HG02798 (cell line): Measurements from ENCODE around the gene NAE1.
"Not testable (repeated sequence)": the region's sequence is repeated elsewhere in the genome, so short reads cannot be mapped to it uniquely, and the experiment has no call there.

Source experiments
- ATAC-seq: cut with Tn5 transposase; IDR thresholded peaks from one replicate; pipeline ENCODE4 v1.9.1; 2021; ENCODE audit warnings: mild to moderate bottlenecking; ENCODE audit not compliant: unreplicated experiment, poor library complexity

The NAE1 gene

DNA sequence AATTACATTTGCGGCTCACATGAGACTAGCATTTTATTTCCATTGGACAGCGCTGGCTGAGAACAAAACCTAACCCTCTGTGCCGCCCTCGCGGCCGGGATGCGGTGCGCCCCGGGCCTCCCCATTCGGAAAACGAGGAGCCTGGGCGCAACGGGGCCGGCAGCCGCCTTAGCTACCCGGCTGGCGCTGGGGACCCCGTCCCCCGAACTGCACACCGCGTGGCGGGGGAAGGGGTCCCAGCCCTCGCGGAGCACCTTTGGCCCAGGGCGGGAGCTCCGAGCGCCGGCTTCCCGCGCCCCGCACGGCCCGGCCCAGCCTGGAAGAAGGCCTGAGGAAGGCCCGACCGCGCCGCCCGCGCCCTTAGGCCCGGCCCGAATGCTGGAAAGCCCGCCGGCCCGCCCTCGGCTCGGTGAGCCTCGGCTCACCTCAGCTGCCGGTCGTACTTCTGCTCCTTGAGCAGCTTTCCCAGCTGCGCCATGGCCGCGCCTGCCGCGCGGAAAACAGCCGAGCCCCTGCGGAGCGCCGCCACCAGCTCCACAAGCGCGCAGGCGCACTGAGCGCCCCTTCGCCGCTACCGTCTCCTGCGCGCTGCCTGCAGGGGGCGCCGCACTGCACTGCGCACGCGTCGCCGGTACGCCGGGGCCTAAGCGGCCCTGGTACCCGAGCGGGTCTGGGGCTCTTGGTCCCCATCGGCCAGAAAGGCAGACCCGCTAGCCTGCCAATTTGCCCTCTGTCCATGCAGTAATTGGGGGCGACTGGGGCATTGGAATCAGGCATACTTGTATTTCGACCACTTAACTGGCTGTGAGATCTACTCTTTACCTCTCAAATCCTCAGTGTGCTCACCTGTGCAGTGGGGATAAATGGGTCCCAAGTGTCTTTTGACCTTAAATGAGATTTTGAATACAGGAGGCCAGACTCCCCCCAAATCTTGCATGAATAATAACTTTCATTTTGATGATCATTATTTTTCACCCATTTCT lies at the start of gene NAE1:
NAE1 (minus strand) TSS at position 555 of the 983 bp plus-strand sequence; CDS start at position 478, 77 bp downstream.
- peak; percentile 95 for ATAC-seq

DNA sequence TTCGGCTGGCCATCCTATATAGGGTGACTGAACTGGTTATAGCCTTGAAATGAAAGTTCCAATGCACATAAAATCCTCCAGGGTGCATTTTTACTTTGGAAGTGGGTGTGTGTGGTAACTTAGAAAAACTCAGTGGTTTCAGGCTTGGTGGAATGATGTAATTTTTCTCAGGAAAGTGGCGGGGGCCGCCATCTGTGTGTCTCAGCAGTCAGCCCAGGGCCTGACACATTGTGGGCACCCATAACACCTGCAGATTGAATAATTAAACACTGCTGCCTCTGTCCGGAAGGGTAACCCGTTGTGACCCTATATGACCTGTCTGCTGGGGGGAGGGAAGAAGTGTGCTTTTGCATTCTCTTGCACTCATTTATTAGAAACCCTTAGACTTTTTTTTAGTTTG lies 47.3 kb upstream of the NAE1 start:
- ATAC-seq, result peak; percentile 16

DNA sequence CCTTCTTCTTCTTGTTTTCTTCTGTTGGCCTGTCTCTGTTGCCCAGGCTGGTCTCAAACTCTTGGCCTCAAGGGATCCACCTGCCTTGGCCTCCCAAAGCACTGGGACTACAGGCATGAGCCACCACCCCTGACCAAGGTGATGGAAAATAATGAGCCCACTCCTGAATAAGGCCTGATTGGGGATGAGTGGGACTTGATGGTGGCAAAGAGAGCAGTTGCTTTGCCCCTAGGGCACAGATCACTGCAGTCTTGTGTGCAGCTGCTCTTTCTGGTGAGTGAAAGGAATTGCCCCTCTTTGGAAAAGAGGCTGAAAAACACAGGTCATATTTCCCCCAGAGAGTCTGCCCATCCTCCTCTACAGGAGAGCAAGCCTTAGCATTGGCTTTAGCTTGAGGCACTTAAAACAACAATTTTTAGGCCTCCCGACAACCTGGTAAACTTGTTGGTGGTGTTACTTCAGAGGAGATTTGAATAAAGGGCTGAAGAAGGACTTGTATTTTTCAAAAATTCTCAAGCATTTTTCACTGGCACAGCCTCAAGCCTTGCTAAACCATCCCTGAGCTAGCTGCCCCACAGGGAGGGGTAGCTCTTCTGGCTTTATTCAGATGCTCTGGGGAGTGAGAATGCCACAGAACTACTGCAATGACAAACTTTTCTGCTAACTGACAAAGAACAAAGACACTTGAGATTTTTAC lies 43.5 kb upstream of the NAE1 start:
- ATAC-seq, result no peak

DNA sequence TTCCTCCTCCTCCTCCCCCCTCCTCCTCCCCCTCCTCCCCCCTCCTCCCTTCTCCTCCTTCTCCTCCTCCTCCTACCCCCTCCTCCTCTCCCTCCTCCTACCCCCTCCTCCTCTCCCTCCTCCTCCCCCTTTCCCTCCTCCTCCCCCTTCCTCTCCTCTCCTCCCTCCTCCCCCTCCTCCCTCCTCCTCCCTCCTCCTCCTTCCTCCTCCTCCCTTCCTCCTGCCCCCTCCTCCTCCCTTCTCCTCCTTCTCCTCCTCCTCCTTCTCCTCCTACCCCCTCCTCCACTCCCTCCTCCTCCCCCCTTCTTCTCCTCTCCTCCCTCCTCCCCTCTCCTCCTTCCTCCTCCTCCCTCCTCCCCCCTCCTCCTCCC lies 42.9 kb upstream of the NAE1 start:
- ATAC-seq, result no peak

DNA sequence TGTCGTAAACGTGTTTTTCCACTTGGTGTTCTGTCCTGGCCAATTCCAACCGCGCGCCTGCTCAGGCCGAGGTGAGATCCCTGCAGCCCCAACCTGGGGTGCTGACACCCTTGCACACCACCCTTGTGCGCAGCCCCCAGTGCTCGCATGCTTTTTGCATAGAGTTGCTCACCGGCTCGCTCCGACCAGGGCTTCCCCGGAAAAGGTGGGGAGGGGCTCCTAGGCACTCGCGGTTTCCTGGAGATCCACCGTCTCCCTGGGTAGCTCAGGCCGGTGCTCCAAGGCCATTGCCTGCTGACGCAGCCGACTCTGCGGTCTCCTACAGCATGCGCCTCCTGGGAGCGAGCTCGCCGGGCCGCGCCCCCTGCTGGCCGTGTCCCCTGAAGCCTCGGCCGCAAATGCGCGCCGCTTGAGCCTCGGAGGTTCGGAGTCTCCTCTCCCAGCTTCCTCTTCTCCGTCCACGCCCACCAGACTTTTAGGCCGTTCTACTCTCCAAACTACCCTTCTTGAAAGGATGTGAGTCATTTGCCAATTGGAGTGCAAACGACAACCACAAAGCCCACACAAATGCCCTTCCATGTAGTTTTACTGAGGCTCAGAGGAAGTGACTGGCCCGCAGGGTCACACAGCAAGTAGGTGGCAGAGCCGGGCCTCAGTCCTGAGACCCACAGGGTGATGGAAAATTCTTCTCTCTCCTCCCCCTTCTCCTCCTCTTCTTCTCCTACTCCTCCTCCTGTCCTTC lies 42.3 kb upstream of the NAE1 start:
- ATAC-seq, result peak; percentile 88

DNA sequence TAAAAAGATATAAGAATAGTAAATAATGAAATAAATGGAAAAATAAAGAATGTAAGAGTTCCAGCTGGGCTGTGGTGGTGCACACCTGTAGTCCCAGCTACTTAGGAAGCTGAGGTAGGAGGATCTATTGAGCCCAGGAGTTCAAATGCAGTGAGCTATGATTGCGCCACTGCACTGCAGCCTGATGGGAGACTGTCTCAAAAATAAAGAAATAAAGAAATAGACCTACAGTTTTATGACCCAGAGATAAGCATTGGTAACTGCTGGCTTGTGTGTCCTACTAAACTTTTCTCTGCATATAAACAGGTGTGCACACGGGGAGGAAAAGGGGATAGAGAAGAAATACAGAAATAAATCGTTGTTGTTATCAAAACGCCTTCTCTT lies 41.8 kb upstream of the NAE1 start:
- no peak for ATAC-seq

DNA sequence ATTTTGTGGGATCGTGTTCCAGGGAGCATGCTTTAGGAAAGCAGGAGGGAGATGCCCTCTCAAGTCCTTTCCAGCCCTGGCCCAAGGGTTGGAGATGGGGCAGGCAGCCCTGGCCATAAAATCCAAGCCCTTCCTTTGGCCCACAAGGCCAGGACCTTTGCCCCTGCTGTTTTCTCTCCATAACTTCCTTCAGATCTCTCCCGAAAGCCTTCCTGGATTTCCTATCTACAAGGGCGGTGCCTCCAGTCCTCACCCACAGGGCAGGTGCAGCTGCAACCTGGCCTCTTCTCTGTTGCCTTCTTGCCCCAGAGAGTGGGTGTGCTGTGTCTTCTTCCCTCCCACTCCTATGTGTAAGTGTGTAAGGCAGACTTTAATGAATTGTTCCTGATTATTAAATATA lies 41.1 kb upstream of the NAE1 start:
- no peak for ATAC-seq

DNA sequence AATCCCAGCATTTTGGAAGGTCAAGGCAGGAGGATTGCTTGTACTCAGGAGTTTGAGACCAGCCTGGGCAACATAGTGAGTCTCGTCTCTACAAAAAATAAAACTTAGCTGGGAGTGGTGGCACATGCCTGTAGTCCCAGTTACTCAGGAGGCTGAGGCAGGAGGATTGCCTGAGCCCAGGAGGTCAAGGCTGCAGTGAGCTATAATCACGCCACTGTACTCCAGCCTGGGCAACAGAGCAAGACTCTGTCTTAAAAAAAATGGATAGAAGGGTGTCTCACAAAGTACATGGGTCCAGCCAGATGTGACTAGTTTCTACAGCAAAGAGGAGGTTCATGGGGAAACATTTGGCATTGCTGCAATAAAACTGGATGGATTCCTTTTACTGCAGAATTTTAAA lies 40.6 kb upstream of the NAE1 start:
- not testable (repeated sequence) for ATAC-seq

DNA sequence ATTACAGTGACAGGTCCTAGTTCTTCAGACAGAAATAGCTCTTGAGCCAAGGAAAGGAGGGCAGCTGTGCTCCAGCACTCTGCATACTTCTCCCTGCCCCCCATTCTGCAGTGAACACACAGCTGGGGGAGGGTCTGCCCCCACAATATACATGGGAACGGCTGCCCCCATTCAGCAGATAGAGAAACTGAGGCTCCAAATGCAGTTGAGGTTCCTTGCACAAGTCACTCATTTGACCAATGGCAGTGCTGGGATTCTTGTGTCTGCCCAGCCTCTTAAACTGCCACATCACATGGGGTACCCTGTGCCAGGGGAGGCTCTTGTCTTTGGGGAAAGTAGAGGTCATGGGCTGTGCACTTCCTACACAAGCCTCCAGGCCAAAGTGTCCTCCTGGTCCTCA lies 38.6 kb upstream of the NAE1 start:
- ATAC-seq, result no peak

DNA sequence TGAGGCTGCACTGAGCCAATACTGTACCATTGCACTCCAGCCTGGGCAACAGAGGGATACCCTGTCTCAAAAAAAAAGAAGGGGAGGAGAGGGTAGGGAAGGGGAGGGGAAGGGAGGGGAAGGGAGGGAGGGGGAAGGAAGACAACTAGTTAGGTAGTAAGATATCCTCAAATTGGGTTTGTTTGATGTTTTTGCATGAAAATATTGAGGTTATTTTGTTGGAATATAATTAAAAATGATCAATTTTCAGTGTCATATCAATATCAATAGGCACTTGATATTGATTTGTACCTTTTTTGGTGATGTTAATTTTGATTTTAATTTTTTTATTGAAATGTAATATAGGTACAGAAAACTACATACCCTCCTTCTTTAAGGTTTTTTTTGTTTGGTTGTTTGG lies 32.9 kb upstream of the NAE1 start:
- ATAC-seq, result no peak

DNA sequence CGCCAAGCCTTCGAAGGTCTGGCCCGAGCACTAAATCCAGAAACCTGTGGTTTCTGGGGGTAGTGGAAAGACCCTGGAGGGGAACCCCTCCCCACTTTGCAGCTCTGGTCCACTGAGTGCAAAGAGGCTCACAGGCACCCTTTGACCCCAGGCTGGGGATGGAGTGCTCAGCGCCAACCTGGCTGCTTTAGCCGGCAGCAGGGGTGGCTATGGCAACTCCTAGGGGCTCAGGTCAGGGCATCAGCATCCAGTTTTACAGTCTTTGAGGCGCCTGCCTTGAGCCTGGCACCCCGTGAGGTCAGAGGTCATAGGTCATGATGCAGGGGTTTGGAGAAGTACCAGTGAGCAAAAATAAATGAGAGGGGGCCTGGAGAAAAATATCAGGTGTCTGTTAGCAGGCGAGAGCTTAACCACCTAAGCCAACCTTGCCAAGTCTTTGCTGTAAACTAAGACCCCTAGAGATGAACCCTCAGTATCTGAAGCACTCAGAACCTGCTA lies 31.3 kb upstream of the NAE1 start:
- ATAC-seq, result no peak

DNA sequence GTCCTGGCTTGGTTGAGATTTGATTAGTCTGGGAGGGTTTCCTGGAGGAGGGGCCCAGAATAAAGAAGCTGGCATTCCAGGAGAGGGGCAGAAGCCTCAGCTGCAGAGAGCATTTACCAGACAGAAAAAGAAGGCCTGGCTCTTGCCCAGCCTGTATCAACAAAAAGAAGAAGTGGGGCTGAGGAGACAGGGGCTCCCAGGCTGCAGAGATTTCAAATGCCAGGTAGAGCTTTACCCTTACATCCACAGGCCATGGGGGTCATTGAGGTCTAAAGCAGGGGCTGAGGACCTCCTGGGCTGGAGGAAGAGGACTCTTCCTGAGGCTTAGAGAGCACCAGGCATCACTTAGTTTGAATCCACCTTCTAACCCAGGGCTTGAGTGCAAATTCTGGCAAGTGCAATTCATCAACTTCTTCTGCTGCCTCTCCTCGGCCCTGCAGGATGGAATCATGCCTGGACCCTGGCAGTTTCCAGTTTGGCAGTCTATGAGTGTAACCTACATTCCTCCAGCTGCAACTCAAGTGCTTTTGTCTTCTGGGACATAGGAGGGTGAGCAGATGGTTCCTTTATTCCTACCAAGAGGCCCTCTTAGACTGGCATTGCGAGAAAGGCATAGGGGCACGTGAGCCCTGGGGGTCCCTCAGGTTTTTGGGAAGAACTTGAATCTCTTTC lies 28.8 kb upstream of the NAE1 start:
- no peak for ATAC-seq

DNA sequence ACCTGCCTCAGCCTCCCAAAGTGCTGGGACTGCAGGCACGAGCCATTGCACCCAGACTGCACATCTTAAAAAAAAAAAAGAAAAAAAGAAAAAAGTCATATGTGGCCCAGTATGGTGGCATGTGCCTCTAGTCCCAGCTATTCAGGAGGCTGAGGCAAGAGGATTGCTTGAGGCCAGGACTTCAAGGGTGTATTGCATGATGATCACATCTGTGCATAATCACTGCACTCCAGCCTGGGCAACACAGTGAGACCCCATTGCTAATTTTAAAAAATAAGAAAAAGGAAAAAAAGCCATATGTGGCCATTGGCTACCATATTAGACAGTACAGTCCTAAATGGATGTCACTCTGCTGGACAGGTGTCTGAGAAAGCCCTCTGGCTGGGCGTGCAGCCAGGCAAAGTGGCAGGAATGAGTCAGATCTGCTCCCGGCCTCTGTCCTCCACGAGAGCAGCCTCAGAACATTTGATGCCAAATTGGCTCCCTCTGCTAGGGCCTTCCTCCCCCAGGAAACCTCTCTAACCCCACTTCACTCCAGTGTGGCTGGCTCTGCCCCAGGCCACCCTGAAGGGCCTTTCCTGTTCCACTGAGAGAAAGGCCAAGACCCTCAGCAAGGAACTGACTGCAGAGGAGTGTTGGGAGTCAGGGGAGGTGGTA lies 28.1 kb upstream of the NAE1 start:
- ATAC-seq, result no peak

DNA sequence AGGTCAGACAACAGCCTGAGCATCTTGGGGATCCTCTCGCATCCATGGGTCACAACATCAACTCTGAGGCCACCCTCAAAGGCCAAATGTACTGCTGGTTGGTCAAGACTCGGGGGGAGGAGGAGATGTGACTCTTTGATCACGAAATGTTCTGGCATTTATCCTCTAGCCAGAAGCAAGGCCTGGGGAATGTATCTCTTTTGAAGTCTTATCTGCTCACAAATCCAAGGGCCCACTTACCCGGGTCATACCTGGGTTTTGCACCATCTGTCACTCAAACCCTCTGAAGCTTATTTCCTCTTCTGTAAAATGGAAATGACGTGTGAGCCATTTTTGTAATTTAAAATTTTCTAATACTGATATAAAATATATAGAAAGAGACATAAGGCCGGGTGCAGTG lies 26.7 kb upstream of the NAE1 start:
- no peak for ATAC-seq

DNA sequence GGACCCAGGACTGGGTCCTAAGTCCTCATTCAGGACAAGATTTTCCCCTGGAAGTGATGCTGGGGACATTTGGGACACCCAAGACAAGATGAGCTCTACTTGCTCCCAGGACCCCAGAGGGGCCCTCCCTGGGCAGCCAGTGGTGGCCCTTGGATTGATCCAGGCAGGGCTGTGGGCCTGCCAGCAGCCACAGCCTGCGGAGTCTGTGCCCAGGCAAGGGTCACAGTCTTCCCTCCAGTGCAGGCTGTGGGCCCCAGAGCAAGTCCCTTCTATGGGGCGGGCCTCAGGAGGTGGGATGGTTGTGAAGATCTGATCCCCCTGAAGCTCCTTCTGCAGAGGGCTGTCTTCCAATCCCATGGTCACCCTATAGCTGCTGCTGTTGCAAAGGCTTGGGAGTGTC lies 26.0 kb upstream of the NAE1 start:
- ATAC-seq, result no peak

DNA sequence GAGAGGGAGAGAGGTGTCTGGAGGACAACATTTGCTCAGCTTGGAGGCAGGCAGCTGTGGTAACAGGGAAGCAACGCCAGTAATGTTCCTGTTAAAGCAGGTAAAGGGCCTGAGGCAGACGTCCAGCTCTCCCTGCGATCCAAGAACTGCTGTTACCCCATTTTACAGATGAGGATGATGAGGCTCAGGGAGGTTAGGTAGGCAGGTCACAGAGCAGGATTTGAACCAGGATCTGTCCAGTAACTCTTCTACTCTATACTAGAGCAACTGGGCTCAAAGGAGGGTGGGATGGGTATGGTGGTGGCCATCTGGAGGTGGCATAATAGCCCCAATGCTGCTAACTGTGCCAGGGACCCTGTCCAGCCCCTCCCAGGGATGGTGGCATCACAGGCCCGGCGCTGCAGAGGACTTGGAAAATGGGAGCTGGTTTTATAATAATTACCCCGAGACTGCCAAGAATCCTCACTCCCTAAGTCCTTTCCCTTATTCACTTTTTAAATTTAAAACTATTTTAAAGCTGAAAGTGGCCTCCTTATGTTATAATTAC lies 25.5 kb upstream of the NAE1 start:
- ATAC-seq, result no peak

DNA sequence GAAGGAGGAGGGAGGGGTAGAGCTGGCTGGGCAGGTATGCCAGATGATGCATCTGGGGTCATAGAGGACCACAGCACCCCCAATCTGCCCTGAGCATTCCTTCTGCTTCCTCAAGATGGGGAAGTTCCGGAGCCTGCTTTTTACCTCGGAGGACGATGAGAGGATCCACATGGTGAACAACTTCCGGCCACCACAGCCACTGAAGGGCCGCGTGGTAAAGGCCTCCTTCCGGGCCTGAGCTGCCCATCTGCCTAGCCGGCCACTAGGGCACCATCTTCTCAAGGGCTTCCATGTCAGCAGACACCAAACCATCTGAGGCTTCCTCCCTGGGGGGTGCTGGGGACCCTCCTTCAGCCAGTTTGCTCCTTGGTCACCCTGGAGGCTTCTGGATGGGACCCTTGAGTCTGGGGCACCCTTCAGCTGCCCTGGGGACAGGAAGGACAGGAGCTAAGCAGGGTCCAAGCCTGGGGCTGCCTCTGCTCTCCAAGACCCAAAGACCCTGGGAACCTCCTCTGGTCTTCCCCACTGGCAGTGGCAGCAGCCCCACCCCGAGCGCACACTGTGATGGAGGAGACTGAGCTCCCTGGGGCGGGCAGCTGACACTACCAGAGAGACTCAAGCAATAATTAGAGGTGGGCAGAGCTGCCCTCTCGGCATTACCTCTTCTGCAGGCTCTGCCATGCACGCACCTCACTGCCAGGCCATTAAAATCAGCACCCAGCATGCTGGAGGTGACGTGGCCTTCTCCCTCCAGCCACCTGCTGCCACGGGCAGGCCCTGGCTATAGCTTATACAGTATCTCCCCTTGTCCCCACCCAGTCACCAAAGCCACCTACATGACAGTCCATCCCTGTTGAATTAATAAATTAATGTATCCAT lies 22.7 kb upstream of the NAE1 start:
- ATAC-seq, result no peak

DNA sequence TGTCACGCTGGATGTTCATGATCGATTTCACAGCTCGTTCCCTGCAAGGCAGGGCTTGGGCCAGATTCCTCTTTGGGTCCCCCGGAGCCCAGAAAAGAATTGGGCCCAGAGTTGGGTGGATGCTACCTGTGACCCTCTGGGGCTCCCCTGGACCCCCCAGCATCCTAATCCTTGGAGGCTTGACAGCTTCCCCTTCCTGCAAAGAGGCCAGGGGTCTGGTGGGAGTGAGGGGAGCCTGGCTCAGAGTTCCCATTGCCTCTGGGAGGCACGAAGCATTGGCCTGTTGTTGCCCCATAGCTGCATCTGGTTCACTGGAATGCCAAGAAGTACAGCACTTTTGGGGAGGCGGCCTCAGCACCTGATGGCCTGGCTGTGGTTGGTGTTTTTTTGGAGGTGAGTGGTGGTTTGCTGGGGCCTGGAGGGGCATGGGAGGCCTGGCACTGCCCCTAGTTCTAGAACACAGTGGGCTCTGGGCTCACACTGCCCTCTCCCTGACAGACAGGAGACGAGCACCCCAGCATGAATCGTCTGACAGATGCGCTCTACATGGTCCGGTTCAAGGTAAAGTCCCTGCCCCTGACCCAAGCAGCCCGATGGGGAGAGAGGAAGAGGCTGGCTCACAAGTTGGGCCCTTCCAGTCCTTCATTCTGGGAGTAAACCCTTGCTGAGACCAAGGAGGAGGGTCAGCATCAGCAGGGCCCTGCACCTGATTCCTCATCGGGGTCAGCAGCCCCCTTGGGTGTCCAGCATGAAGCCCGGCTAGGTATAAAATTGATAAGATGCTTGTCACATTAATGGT lies 20.6 kb upstream of the NAE1 start:
- no peak for ATAC-seq
